BLaER1 treated with 17β-estradiol and CSF1 and Interleukin-3, amounts not matched to agents 10 nM and 100 nM (cell line): ENCODE results near the gene TPM3.

Experiments
- H3K27ac ChIP-seq, 11 experiments: shearing (Covaris generic); formaldehyde crosslinking; 2 replicates each; pipeline ENCODE4 v1.8.1; 2022
- H3K27me3 ChIP-seq, 11 experiments: shearing (Covaris generic); formaldehyde crosslinking; 2 replicates each; pipeline ENCODE4 v1.8.1; 2022
- H3K36me3 ChIP-seq, 11 experiments: shearing (Covaris generic); formaldehyde crosslinking; 2 replicates each; pipeline ENCODE4 v1.8.1; 2022
- H3K4me1 ChIP-seq, 10 experiments: shearing (Covaris generic); formaldehyde crosslinking; 2 replicates each; pipeline ENCODE4 v1.8.1; 2022
- H3K4me2 ChIP-seq, 11 experiments: shearing (Covaris generic); formaldehyde crosslinking; 2 replicates each; pipeline ENCODE4 v1.8.1; 2022
- H3K4me3 ChIP-seq, 10 experiments: shearing (Covaris generic); formaldehyde crosslinking; 2 replicates each; pipeline ENCODE4 v1.8.1; 2022
- H3K9ac ChIP-seq, 11 experiments: shearing (Covaris generic); formaldehyde crosslinking; 2 replicates each; pipeline ENCODE4 v1.8.1; 2022
- H3K9me3 ChIP-seq, 11 experiments: shearing (Covaris generic); formaldehyde crosslinking; replicated peaks in 1 of 11; 2 replicates each; pipeline ENCODE4 v1.8.1; 2022
- H4K20me1 ChIP-seq, 11 experiments: shearing (Covaris generic); formaldehyde crosslinking; 2 replicates each; pipeline ENCODE4 v1.8.1; 2022
- Cebpa-rat ChIP-seq, 11 experiments: shearing (Covaris generic); IDR thresholded peaks; 2 replicates each; pipeline ENCODE4 v1.8.1; 2022

The TPM3 gene

GRCh38 chr1:154223621-154224020 is 31.7 kb upstream of the TPM3 start:
- TF ChIP-seq Cebpa-rat (IDR thresholded peaks at IDR 0.05) = no peak
- peak overlapping the region; percentile 9 to 95 (median 90); a peak in 21 of 22 replicates for H3K4me2 ChIP-seq
- peak overlapping the region in 1 of 10 experiments; percentile 23; a peak in 1 of 20 replicates for H3K4me3 ChIP-seq
- H3K9me3 ChIP-seq = no peaks in the 10 kb centered on the region
- no peaks in the 10 kb centered on the region for H3K27me3 ChIP-seq
- no peak overlapping the region; a peak in 1 of 22 replicates for H3K27ac ChIP-seq
- peaks cover 44 to 68% (median 53%) of the 10 kb centered on the region in 11 experiments for H3K36me3 ChIP-seq
- peaks cover 60 to 77% (median 71%) of the 10 kb centered on the region in 11 experiments for H4K20me1 ChIP-seq
- H3K9ac ChIP-seq = peak overlapping the region in 3 of 11 experiments; percentile 4 to 98 (median 53); a peak in 5 of 22 replicates
- peaks cover 23 to 56% (median 42%) of the 10 kb centered on the region in 10 experiments for H3K4me1 ChIP-seq

GRCh38 chr1:154222918-154223317 is 31.0 kb upstream of the TPM3 start:
- H3K9ac ChIP-seq = peak overlapping the region in 7 of 11 experiments; percentile 20 to 99 (median 92); a peak in 7 of 22 replicates
- TF ChIP-seq Cebpa-rat (IDR thresholded peaks at IDR 0.05) = no peak
- H3K36me3 ChIP-seq = peaks cover 44 to 68% (median 53%) of the 10 kb centered on the region in 11 experiments
- H3K27me3 ChIP-seq = no peaks in the 10 kb centered on the region
- H3K4me2 ChIP-seq = peak overlapping the region; percentile 84 to 95 (median 92)
- peak overlapping the region; percentile 71 to 92 (median 82); a peak in 16 of 20 replicates for H3K4me3 ChIP-seq
- H3K9me3 ChIP-seq = no peaks in the 10 kb centered on the region
- H3K4me1 ChIP-seq = peaks cover 28 to 57% (median 42%) of the 10 kb centered on the region in 10 experiments
- H3K27ac ChIP-seq = peak overlapping the region in 3 of 11 experiments; percentile 96 to 97 (median 96); a peak in 5 of 22 replicates
- peaks cover 52 to 77% (median 64%) of the 10 kb centered on the region in 11 experiments for H4K20me1 ChIP-seq

GRCh38 chr1:154222518-154222917 is 30.6 kb upstream of the TPM3 start:
- Histone ChIP-seq H3K9me3 (no peaks in the 10 kb centered on the region), H3K27me3 (no peaks in the 10 kb centered on the region), H3K4me1 (peaks cover 30 to 61% (median 45%) of the 10 kb centered on the region in 10 experiments), H3K9ac (peak overlapping the region; percentile 91 to 100 (median 96); a peak in 21 of 22 replicates), H3K27ac (peak overlapping the region in 8 of 11 experiments; percentile 94 to 100 (median 96); a peak in 14 of 22 replicates), H3K4me2 (peak overlapping the region; percentile 84 to 95 (median 92)), H4K20me1 (peaks cover 48 to 77% (median 64%) of the 10 kb centered on the region in 11 experiments), H3K4me3 (peak overlapping the region; percentile 71 to 92 (median 82)), H3K36me3 (peaks cover 44 to 68% (median 53%) of the 10 kb centered on the region in 11 experiments)
- no peak for TF ChIP-seq Cebpa-rat (IDR thresholded peaks at IDR 0.05)

- H3K9ac ChIP-seq = peak overlapping the region; percentile 91 to 100 (median 96)
- H3K36me3 ChIP-seq = peaks cover 44 to 68% (median 53%) of the 10 kb centered on the region in 11 experiments
- peak overlapping the region; percentile 94 to 100 (median 97) for H3K27ac ChIP-seq
- peak overlapping the region; percentile 71 to 92 (median 82) for H3K4me3 ChIP-seq
- H3K4me1 ChIP-seq = peaks cover 26 to 65% (median 47%) of the 10 kb centered on the region in 10 experiments
- no peaks in the 10 kb centered on the region for H3K27me3 ChIP-seq
- TF ChIP-seq Cebpa-rat (IDR thresholded peaks at IDR 0.05) = no peak
- peak overlapping the region; percentile 84 to 95 (median 92) for H3K4me2 ChIP-seq
- no peaks in the 10 kb centered on the region for H3K9me3 ChIP-seq
- H4K20me1 ChIP-seq = peaks cover 43 to 77% (median 60%) of the 10 kb centered on the region in 11 experiments
These were observed 29.5 kb upstream of the TPM3 start for GRCh38 chr1:154221278-154222001.

GRCh38 chr1:154220970-154221277 is 29.0 kb upstream of the TPM3 start:
- TF ChIP-seq Cebpa-rat (IDR thresholded peaks at IDR 0.05) = no peak
- H4K20me1 ChIP-seq = peaks cover 39 to 77% (median 60%) of the 10 kb centered on the region in 11 experiments
- peaks cover 42 to 68% (median 53%) of the 10 kb centered on the region in 11 experiments for H3K36me3 ChIP-seq
- H3K4me1 ChIP-seq = peaks cover 26 to 66% (median 47%) of the 10 kb centered on the region in 10 experiments
- H3K9me3 ChIP-seq = no peaks in the 10 kb centered on the region
- peak overlapping the region; percentile 71 to 92 (median 82) for H3K4me3 ChIP-seq
- peak overlapping the region; percentile 94 to 100 (median 97) for H3K27ac ChIP-seq
- no peaks in the 10 kb centered on the region for H3K27me3 ChIP-seq
- H3K4me2 ChIP-seq = peak overlapping the region in 10 of 11 experiments; percentile 84 to 95 (median 91); a peak in 17 of 22 replicates
- H3K9ac ChIP-seq = peak overlapping the region; percentile 91 to 100 (median 96)

GRCh38 chr1:154220071-154220969 is 28.4 kb upstream of the TPM3 start, which contains the start of gene UBAP2L:
UBAP2L (plus strand) TSS chr1:154220955; CDS start chr1:154225124, 4,169 bp downstream.
- H3K27me3 ChIP-seq = no peaks in the 10 kb centered on the region

GRCh38 chr1:154219541-154219940 is 27.6 kb upstream of the TPM3 start:
- H3K9ac ChIP-seq = peak overlapping the region; percentile 91 to 100 (median 96)
- H4K20me1 ChIP-seq = peaks cover 32 to 75% (median 58%) of the 10 kb centered on the region in 11 experiments; a peak in 21 of 22 replicates
- no peaks in the 10 kb centered on the region for H3K27me3 ChIP-seq
- peak overlapping the region; percentile 71 to 94 (median 82) for H3K4me3 ChIP-seq
- peaks cover 34 to 67% (median 50%) of the 10 kb centered on the region in 11 experiments for H3K36me3 ChIP-seq
- peak overlapping the region; percentile 94 to 100 (median 97) for H3K27ac ChIP-seq
- TF ChIP-seq Cebpa-rat (IDR thresholded peaks at IDR 0.05) = no peak
- H3K9me3 ChIP-seq = no peaks in the 10 kb centered on the region
- H3K4me2 ChIP-seq = peak overlapping the region; percentile 72 to 100 (median 91)
- H3K4me1 ChIP-seq = peaks cover 26 to 56% (median 46%) of the 10 kb centered on the region in 10 experiments

More at GRCh38 chr1:154220071-154220969, 28.4 kb upstream of the TPM3 start, which contains the start of gene UBAP2L:
- H3K4me3 ChIP-seq = peak within 1 kb of the TSS; percentile 71 to 94 (median 84)
- H3K4me2 ChIP-seq = peak within 1 kb of the TSS; percentile 87 to 100 (median 94)
- H4K20me1 ChIP-seq = peaks cover 33 to 76% (median 58%) of the 10 kb centered on the region in 11 experiments; a peak in 21 of 22 replicates
- H3K9ac ChIP-seq = peak within 1 kb of the TSS; percentile 91 to 100 (median 96)
- H3K9me3 ChIP-seq = no peaks in the 10 kb centered on the region
- H3K36me3 ChIP-seq = peaks cover 36 to 67% (median 49%) of the 10 kb centered on the region in 11 experiments
- peaks cover 26 to 60% (median 47%) of the 10 kb centered on the region in 10 experiments for H3K4me1 ChIP-seq
- no peak for TF ChIP-seq Cebpa-rat (IDR thresholded peaks at IDR 0.05)
- peak within 1 kb of the TSS; percentile 94 to 100 (median 97) for H3K27ac ChIP-seq

GRCh38 chr1:154218545-154218944 is 26.6 kb upstream of the TPM3 start:
- Histone ChIP-seq H3K9me3 (no peaks in the 10 kb centered on the region), H3K9ac (peak overlapping the region; percentile 91 to 100 (median 96); a peak in 21 of 22 replicates), H3K27ac (peak overlapping the region in 8 of 11 experiments; percentile 94 to 100 (median 96); a peak in 8 of 22 replicates), H4K20me1 (peaks cover 32 to 75% (median 58%) of the 10 kb centered on the region in 11 experiments; a peak in 21 of 22 replicates), H3K4me1 (peaks cover 26 to 46% (median 37%) of the 10 kb centered on the region in 10 experiments), H3K27me3 (no peaks in the 10 kb centered on the region), H3K4me2 (peak overlapping the region; percentile 72 to 100 (median 91)), H3K4me3 (peak overlapping the region; percentile 71 to 94 (median 82)), H3K36me3 (peaks cover 44 to 68% (median 54%) of the 10 kb centered on the region in 11 experiments)
- no peak for TF ChIP-seq Cebpa-rat (IDR thresholded peaks at IDR 0.05)
